ENCODE results near the gene VEPH1.

The VEPH1 gene

GRCh38 chr3:157310329-157311052 lies 192.7 kb downstream of the VEPH1 start:
- H3K4me1 Mint-ChIP-seq = no peaks in the 10 kb centered on the region
- H3K4me3 Mint-ChIP-seq = no peak overlapping the region
- no peaks in the 10 kb centered on the region for H3K27me3 Mint-ChIP-seq (ENCODE audit: low read depth)
- no peak for TF ChIP-seq CTCF (IDR thresholded peaks at IDR 0.05; ENCODE audit: unreplicated experiment in 3 of 3)
- H3K27ac Mint-ChIP-seq = peak overlapping the region in 1 of 3 experiments; percentile 18
- H3K36me3 Mint-ChIP-seq (ENCODE audit: low read depth) = no peaks in the 10 kb centered on the region
- no peaks in the 10 kb centered on the region for H3K9me3 Mint-ChIP-seq

- H3K36me3 Mint-ChIP-seq (ENCODE audit: low read depth) = no peaks in the 10 kb centered on the region
- no peaks in the 10 kb centered on the region for H3K4me1 Mint-ChIP-seq
- no peak overlapping the region for H3K4me3 Mint-ChIP-seq
These were observed 196.7 kb downstream of the VEPH1 start for GRCh38 chr3:157306502-157306901.

GRCh38 chr3:157305392-157305791 lies 197.8 kb downstream of the VEPH1 start:
- H3K4me3 Mint-ChIP-seq = no peak overlapping the region
- no peaks in the 10 kb centered on the region for H3K9me3 Mint-ChIP-seq

More at GRCh38 chr3:157306502-157306901, 196.7 kb downstream of the VEPH1 start:
- H3K9me3 Mint-ChIP-seq = no peaks in the 10 kb centered on the region
- H3K27me3 Mint-ChIP-seq (ENCODE audit: low read depth) = no peaks in the 10 kb centered on the region
- no peak overlapping the region for H3K27ac Mint-ChIP-seq
- no peak for TF ChIP-seq CTCF (IDR thresholded peaks at IDR 0.05; ENCODE audit: unreplicated experiment in 3 of 3)

GRCh38 chr3:157301755-157302154 lies 201.5 kb downstream of the VEPH1 start:
- no peak for TF ChIP-seq CTCF (IDR thresholded peaks at IDR 0.05; ENCODE audit: unreplicated experiment in 3 of 3)
- Mint-ChIP-seq H3K27ac (no peak overlapping the region), H3K9me3 (no peaks in the 10 kb centered on the region), H3K4me1 (no peaks in the 10 kb centered on the region), H3K4me3 (no peak overlapping the region), H3K36me3 (ENCODE audit: low read depth) (no peaks in the 10 kb centered on the region), H3K27me3 (ENCODE audit: low read depth) (no peaks in the 10 kb centered on the region)

More at GRCh38 chr3:157305392-157305791, 197.8 kb downstream of the VEPH1 start:
- no peak overlapping the region for H3K27ac Mint-ChIP-seq
- TF ChIP-seq CTCF (IDR thresholded peaks at IDR 0.05; ENCODE audit: unreplicated experiment in 3 of 3) = no peak
- no peaks in the 10 kb centered on the region for H3K4me1 Mint-ChIP-seq
- no peaks in the 10 kb centered on the region for H3K36me3 Mint-ChIP-seq (ENCODE audit: low read depth)
- H3K27me3 Mint-ChIP-seq (ENCODE audit: low read depth) = no peaks in the 10 kb centered on the region

- no peaks in the 10 kb centered on the region for H3K36me3 Mint-ChIP-seq (ENCODE audit: low read depth)
These were observed 202.1 kb downstream of the VEPH1 start for GRCh38 chr3:157300981-157301663.

More at GRCh38 chr3:157300981-157301663, 202.1 kb downstream of the VEPH1 start:
- H3K27ac Mint-ChIP-seq = no peak overlapping the region
- no peak overlapping the region for H3K4me3 Mint-ChIP-seq
- TF ChIP-seq CTCF (IDR thresholded peaks at IDR 0.05; ENCODE audit: unreplicated experiment in 3 of 3) = no peak
- peaks cover 4% of the 10 kb centered on the region for H3K4me1 Mint-ChIP-seq
- no peaks in the 10 kb centered on the region for H3K9me3 Mint-ChIP-seq
- no peaks in the 10 kb centered on the region for H3K27me3 Mint-ChIP-seq (ENCODE audit: low read depth)

Data from nephron (organoid).